ENCODE results near the gene TSPAN18.

GRCh38 chr11:44835938-44836337 is 109.2 kb downstream of the TSPAN18 start:
- no peak for TF ChIP-seq POLR2AphosphoS5 (IDR thresholded peaks at IDR 0.05; ENCODE audit: low read depth, low read length)
- TF ChIP-seq CTCF (IDR thresholded peaks at IDR 0.05): no peak
- TF ChIP-seq SIN3A (IDR thresholded peaks at IDR 0.05; ENCODE audit: borderline replicate concordance, insufficient read depth, low read depth, low read length): no peak

All from Panc1 (cell line).